ENCODE results near the gene ARHGAP5. TPM values are rescaled to one million over a fixed set of nuclear protein-coding genes. Genes with fewer than 3 reads are reported as not detected.

Gene ARHGAP5
- total RNA-seq, 1 experiment from 2014 or later = 66.9 TPM

DNA sequence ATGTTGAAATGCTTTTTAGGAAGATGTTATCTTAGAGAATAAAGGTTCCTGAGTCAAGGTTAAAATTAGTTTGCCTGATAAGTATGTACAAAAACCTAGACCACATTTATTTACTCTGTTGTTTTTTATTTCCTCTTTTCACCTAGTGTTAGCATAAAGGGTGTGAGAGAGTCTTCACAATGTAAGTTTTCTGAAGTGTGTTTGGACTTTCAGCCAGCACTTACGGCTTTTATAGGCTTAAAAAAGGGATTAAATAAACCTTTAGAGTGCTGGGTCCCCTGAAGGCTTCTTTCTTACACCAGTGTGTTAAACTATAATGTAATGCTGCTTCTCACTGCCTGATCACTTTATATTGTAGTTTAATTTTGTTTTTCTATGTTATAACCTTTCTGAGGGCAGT, 27.2 kb downstream of the ARHGAP5 start:
- ATAC-seq = no peak

DNA sequence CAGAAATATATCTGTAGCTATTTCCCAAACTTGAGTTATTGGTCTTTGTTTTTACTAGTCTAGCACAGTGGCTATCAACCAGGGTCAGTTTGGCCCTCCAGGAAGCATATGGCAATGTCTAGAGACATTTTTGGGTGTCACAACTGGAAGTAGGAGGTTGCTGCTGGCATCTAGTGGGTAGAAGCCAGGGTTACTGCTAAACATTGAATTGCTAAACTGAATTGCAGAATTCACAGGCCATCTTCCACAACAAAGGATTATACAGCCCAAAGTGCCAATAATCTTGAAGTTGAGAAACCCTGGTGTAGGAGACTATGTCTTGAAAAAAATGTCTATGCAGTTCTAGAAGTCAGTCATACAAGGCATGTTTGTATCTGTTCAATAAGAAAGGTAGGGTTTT, 27.7 kb downstream of the ARHGAP5 start:
- Mint-ChIP-seq H3K27me3 (ENCODE audit: low read depth) (no peaks in the 10 kb centered on the region), H3K36me3 (no peaks in the 10 kb centered on the region), H3K4me3 (no peak overlapping the region), H3K4me1 (peaks cover 2% of the 10 kb centered on the region), H3K9me3 (no peaks in the 10 kb centered on the region; the same call in 1 of the 2 replicates), H3K27ac (no peak overlapping the region)
- TF ChIP-seq, protein P1, sequence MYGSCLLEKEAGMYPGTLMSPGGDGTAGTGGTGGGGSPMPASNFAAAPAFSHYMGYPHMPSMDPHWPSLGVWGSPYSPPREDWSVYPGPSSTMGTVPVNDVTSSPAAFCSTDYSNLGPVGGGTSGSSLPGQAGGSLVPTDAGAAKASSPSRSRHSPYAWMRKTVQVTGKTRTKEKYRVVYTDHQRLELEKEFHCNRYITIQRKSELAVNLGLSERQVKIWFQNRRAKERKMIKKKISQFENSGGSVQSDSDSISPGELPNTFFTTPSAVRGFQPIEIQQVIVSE (CRISPR knock-in tag; IDR thresholded peaks at IDR 0.05; ENCODE audit: borderline replicate concordance) = no peak
- TF ChIP-seq TCF7 (CRISPR knock-in tag; IDR thresholded peaks at IDR 0.05; ENCODE audit: low read depth) (no peak), KAT7 (CRISPR knock-in tag; IDR thresholded peaks at IDR 0.05; ENCODE audit: borderline replicate concordance) (no peak), CREB1 (CRISPR knock-in tag; IDR thresholded peaks at IDR 0.05) (no peak), MXD4 (CRISPR knock-in tag; IDR thresholded peaks at IDR 0.05; ENCODE audit: borderline replicate concordance) (no peak), GTF2I (CRISPR knock-in tag; conservative IDR thresholded peaks at IDR 0.05) (no peak), NFE2L1 (CRISPR knock-in tag; IDR thresholded peaks at IDR 0.05) (no peak), ZNF317 (CRISPR knock-in tag; IDR thresholded peaks at IDR 0.05; ENCODE audit: borderline replicate concordance, low read depth) (no peak), ZNF121 (CRISPR knock-in tag; IDR thresholded peaks at IDR 0.05) (no peak)
- TF ChIP-seq, protein P2, sequence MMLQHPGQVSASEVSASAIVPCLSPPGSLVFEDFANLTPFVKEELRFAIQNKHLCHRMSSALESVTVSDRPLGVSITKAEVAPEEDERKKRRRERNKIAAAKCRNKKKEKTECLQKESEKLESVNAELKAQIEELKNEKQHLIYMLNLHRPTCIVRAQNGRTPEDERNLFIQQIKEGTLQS (CRISPR knock-in tag; conservative IDR thresholded peaks at IDR 0.05) = no peak
- TF ChIP-seq, protein P3, sequence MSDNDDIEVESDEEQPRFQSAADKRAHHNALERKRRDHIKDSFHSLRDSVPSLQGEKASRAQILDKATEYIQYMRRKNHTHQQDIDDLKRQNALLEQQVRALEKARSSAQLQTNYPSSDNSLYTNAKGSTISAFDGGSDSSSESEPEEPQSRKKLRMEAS (CRISPR knock-in tag; IDR thresholded peaks at IDR 0.05) = no peak
- TF ChIP-seq, protein P4, sequence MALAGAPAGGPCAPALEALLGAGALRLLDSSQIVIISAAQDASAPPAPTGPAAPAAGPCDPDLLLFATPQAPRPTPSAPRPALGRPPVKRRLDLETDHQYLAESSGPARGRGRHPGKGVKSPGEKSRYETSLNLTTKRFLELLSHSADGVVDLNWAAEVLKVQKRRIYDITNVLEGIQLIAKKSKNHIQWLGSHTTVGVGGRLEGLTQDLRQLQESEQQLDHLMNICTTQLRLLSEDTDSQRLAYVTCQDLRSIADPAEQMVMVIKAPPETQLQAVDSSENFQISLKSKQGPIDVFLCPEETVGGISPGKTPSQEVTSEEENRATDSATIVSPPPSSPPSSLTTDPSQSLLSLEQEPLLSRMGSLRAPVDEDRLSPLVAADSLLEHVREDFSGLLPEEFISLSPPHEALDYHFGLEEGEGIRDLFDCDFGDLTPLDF (CRISPR knock-in tag; IDR thresholded peaks at IDR 0.05) = no peak
- TF ChIP-seq, protein P5, sequence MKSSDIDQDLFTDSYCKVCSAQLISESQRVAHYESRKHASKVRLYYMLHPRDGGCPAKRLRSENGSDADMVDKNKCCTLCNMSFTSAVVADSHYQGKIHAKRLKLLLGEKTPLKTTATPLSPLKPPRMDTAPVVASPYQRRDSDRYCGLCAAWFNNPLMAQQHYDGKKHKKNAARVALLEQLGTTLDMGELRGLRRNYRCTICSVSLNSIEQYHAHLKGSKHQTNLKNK (CRISPR knock-in tag; IDR thresholded peaks at IDR 0.05) = no peak
- TF ChIP-seq, protein P6, sequence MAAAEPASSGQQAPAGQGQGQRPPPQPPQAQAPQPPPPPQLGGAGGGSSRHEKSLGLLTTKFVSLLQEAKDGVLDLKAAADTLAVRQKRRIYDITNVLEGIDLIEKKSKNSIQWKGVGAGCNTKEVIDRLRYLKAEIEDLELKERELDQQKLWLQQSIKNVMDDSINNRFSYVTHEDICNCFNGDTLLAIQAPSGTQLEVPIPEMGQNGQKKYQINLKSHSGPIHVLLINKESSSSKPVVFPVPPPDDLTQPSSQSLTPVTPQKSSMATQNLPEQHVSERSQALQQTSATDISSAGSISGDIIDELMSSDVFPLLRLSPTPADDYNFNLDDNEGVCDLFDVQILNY (CRISPR knock-in tag; IDR thresholded peaks at IDR 0.05) = no peak
- TF ChIP-seq, protein P7, sequence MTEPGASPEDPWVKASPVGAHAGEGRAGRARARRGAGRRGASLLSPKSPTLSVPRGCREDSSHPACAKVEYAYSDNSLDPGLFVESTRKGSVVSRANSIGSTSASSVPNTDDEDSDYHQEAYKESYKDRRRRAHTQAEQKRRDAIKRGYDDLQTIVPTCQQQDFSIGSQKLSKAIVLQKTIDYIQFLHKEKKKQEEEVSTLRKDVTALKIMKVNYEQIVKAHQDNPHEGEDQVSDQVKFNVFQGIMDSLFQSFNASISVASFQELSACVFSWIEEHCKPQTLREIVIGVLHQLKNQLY (CRISPR knock-in tag; IDR thresholded peaks at IDR 0.05) = no peak
- TF ChIP-seq, protein P8, sequence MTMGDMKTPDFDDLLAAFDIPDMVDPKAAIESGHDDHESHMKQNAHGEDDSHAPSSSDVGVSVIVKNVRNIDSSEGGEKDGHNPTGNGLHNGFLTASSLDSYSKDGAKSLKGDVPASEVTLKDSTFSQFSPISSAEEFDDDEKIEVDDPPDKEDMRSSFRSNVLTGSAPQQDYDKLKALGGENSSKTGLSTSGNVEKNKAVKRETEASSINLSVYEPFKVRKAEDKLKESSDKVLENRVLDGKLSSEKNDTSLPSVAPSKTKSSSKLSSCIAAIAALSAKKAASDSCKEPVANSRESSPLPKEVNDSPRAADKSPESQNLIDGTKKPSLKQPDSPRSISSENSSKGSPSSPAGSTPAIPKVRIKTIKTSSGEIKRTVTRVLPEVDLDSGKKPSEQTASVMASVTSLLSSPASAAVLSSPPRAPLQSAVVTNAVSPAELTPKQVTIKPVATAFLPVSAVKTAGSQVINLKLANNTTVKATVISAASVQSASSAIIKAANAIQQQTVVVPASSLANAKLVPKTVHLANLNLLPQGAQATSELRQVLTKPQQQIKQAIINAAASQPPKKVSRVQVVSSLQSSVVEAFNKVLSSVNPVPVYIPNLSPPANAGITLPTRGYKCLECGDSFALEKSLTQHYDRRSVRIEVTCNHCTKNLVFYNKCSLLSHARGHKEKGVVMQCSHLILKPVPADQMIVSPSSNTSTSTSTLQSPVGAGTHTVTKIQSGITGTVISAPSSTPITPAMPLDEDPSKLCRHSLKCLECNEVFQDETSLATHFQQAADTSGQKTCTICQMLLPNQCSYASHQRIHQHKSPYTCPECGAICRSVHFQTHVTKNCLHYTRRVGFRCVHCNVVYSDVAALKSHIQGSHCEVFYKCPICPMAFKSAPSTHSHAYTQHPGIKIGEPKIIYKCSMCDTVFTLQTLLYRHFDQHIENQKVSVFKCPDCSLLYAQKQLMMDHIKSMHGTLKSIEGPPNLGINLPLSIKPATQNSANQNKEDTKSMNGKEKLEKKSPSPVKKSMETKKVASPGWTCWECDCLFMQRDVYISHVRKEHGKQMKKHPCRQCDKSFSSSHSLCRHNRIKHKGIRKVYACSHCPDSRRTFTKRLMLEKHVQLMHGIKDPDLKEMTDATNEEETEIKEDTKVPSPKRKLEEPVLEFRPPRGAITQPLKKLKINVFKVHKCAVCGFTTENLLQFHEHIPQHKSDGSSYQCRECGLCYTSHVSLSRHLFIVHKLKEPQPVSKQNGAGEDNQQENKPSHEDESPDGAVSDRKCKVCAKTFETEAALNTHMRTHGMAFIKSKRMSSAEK (CRISPR knock-in tag; IDR thresholded peaks at IDR 0.05; ENCODE audit: borderline replicate concordance) = no peak
- ATAC-seq (no peak), DNase-seq (ENCODE audit: low spot score) (no peak)
- ChIA-PET CTCF (no interaction called here), POLR2A (interaction anchor here (0.7 kb wide), 1 partner anchor 1171 kb away, joined by 3 read pairs; no protein-coding TSS in a partner anchor)

More for the DNA sequence above, 27.2 kb downstream of the ARHGAP5 start:
- ChIA-PET POLR2A (no interaction called here), CTCF (no interaction called here)
- Mint-ChIP-seq H3K27me3 (ENCODE audit: low read depth) (no peaks in the 10 kb centered on the region), H3K36me3 (no peaks in the 10 kb centered on the region), H3K4me3 (no peak overlapping the region), H3K4me1 (no peaks in the 10 kb centered on the region; the same call in 1 of the 2 replicates), H3K9me3 (no peaks in the 10 kb centered on the region), H3K27ac (no peak overlapping the region)
- DNase-seq (ENCODE audit: low spot score) = no peak
- TF ChIP-seq ATF1 (CRISPR knock-in tag; IDR thresholded peaks at IDR 0.05) = no peak
- TF ChIP-seq, protein P1 (CRISPR knock-in tag; IDR thresholded peaks at IDR 0.05; ENCODE audit: borderline replicate concordance) = no peak
- no peak for TF ChIP-seq ZBTB21 (CRISPR knock-in tag; IDR thresholded peaks at IDR 0.05; ENCODE audit: borderline replicate concordance)
- TF ChIP-seq, protein P9, sequence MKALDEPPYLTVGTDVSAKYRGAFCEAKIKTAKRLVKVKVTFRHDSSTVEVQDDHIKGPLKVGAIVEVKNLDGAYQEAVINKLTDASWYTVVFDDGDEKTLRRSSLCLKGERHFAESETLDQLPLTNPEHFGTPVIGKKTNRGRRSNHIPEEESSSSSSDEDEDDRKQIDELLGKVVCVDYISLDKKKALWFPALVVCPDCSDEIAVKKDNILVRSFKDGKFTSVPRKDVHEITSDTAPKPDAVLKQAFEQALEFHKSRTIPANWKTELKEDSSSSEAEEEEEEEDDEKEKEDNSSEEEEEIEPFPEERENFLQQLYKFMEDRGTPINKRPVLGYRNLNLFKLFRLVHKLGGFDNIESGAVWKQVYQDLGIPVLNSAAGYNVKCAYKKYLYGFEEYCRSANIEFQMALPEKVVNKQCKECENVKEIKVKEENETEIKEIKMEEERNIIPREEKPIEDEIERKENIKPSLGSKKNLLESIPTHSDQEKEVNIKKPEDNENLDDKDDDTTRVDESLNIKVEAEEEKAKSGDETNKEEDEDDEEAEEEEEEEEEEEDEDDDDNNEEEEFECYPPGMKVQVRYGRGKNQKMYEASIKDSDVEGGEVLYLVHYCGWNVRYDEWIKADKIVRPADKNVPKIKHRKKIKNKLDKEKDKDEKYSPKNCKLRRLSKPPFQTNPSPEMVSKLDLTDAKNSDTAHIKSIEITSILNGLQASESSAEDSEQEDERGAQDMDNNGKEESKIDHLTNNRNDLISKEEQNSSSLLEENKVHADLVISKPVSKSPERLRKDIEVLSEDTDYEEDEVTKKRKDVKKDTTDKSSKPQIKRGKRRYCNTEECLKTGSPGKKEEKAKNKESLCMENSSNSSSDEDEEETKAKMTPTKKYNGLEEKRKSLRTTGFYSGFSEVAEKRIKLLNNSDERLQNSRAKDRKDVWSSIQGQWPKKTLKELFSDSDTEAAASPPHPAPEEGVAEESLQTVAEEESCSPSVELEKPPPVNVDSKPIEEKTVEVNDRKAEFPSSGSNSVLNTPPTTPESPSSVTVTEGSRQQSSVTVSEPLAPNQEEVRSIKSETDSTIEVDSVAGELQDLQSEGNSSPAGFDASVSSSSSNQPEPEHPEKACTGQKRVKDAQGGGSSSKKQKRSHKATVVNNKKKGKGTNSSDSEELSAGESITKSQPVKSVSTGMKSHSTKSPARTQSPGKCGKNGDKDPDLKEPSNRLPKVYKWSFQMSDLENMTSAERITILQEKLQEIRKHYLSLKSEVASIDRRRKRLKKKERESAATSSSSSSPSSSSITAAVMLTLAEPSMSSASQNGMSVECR (CRISPR knock-in tag; IDR thresholded peaks at IDR 0.05; ENCODE audit: borderline replicate concordance) = no peak
